Transverse colon (tissue), 4 donors: Measurements from ENCODE around the gene KLHDC3.

Experiments
- EP300 ChIP-seq: sonication (generic); formaldehyde crosslinking; IDR thresholded peaks from one replicate; pipeline ENCODE4 v1.6.1; 2017; ENCODE audit warnings: antibody characterized with exemption, low read depth
- POLR2A ChIP-seq: fragments of 450-650 bp; IDR thresholded peaks from one replicate; pipeline ENCODE4 v1.6.1; 2016; ENCODE audit warnings: antibody characterized with exemption, mild to moderate bottlenecking, moderate library complexity
- POLR2AphosphoS5 ChIP-seq, 3 donors: sonication (generic); formaldehyde crosslinking; IDR thresholded peaks; one replicate each; pipeline ENCODE4 v1.6.1; 2016; ENCODE audit warnings: antibody characterized with exemption in 3 of 3
- TF ChIP-seq, protein P1 (sequence below), 5 experiments: fragments of 200-600 bp in 3 of 5; fragments of 450-650 bp in 2 of 5; sonication (generic) in 3 of 5; IDR thresholded peaks; 1 replicate in 2 of 5; 2 replicates in 3 of 5; pipeline ENCODE4 v1.5.1; 2016 to 2017; ENCODE audit warnings: antibody characterized with exemption in 5 of 5, inconsistent platforms in 3 of 5, mild to moderate bottlenecking in 2 of 5, moderate library complexity in 1 of 5

- TF ChIP-seq, protein P1, sequence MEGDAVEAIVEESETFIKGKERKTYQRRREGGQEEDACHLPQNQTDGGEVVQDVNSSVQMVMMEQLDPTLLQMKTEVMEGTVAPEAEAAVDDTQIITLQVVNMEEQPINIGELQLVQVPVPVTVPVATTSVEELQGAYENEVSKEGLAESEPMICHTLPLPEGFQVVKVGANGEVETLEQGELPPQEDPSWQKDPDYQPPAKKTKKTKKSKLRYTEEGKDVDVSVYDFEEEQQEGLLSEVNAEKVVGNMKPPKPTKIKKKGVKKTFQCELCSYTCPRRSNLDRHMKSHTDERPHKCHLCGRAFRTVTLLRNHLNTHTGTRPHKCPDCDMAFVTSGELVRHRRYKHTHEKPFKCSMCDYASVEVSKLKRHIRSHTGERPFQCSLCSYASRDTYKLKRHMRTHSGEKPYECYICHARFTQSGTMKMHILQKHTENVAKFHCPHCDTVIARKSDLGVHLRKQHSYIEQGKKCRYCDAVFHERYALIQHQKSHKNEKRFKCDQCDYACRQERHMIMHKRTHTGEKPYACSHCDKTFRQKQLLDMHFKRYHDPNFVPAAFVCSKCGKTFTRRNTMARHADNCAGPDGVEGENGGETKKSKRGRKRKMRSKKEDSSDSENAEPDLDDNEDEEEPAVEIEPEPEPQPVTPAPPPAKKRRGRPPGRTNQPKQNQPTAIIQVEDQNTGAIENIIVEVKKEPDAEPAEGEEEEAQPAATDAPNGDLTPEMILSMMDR (IDR thresholded peaks at IDR 0.05) = no peak
- peak; percentile 62 to 96 (median 85) for TF ChIP-seq POLR2AphosphoS5 (IDR thresholded peaks at IDR 0.05)
- TF ChIP-seq EP300 = no peak
- peak; percentile 76 for TF ChIP-seq POLR2A
Observed at GRCh38 chr6:42978839-42979522, 35.1 kb upstream of the KLHDC3 start, which contains the start of gene PEX6.
